A673 (cell line): ENCODE results near the gene MAP3K1. TPM values are rescaled to one million over a fixed set of nuclear protein-coding genes. Genes with fewer than 3 reads are reported as not detected.

ENCODE experiments used
- BruUV-seq: library from RNA; stranded (reverse); fragments of 400-500 nt; replicated peaks from 2 replicates; lab custom pipeline; 2021; lab: Mats Ljungman, UMichigan
- CTCF ChIA-PET: fragments of 300-600 bp; sonication (Branson Sonifier 250); formaldehyde crosslinking; loops from one replicate; lab custom pipeline; 2022; ENCODE audit warnings: antibody characterized with exemption; lab: Charles Lee
- POLR2A ChIA-PET: fragments of 300-600 bp; sonication (Branson Sonifier 250); formaldehyde crosslinking; loops from one replicate; lab custom pipeline; 2022; ENCODE audit warnings: antibody characterized with exemption; ENCODE audit not compliant: low non-redundant PET; lab: Charles Lee
- DNase-seq: peaks from one replicate; pipeline ENCODE4 v3.0.0-alpha.2; 2015; ENCODE audit warnings: low spot score
- H3K27ac ChIP-seq: fragments of 200-600 bp; sonication (generic); 2 replicates; pipeline ENCODE4 v1.5.1; 2016; ENCODE audit warnings: mixed run types, low read depth, mild to moderate bottlenecking, mixed read lengths, antibody characterized with exemption, low read length; ENCODE audit not compliant: poor library complexity, severe bottlenecking
- H3K27me3 ChIP-seq: fragments of 200-600 bp; sonication (generic); replicated peaks from 2 replicates; pipeline ENCODE4 v1.6.1; 2017; ENCODE audit warnings: mixed run types, low read depth, mild to moderate bottlenecking, mixed read lengths, antibody characterized with exemption, low read length; ENCODE audit not compliant: insufficient read depth, poor library complexity
- H3K36me3 ChIP-seq: fragments of 200-600 bp; sonication (generic); 2 replicates; pipeline ENCODE4 v1.6.1; 2016; ENCODE audit warnings: mixed run types, mild to moderate bottlenecking, mixed read lengths, antibody characterized with exemption, low read length; ENCODE audit not compliant: insufficient read depth, poor library complexity, severe bottlenecking
- H3K4me1 ChIP-seq: fragments of 200-600 bp; sonication (generic); 2 replicates; pipeline ENCODE4 v1.6.1; 2017; ENCODE audit warnings: mixed run types, mild to moderate bottlenecking, mixed read lengths, antibody characterized with exemption, low read length; ENCODE audit not compliant: insufficient read depth, poor library complexity, severe bottlenecking
- H3K4me3 ChIP-seq: fragments of 200-600 bp; sonication (generic); 2 replicates; pipeline ENCODE4 v1.5.1; 2016; ENCODE audit warnings: low read depth, mixed run types, mild to moderate bottlenecking, mixed read lengths, low read length; ENCODE audit not compliant: poor library complexity, severe bottlenecking
- H3K9me3 ChIP-seq: fragments of 200-600 bp; sonication (generic); 2 replicates; pipeline ENCODE4 v1.6.1; 2016; ENCODE audit warnings: mixed run types, low read depth, mild to moderate bottlenecking, mixed read lengths, antibody characterized with exemption, low read length; ENCODE audit not compliant: poor library complexity, severe bottlenecking
- CTCF ChIP-seq: fragments of 300-800, 200-600 bp; sonication (generic); conservative IDR thresholded peaks from 2 replicates; pipeline ENCODE4 v1.5.1; 2017; ENCODE audit warnings: low read depth, mild to moderate bottlenecking, antibody characterized with exemption, low read length, moderate library complexity, mixed read lengths
- EZH2 ChIP-seq: fragments of 200-600 bp; sonication (generic); IDR thresholded peaks from 2 replicates; pipeline ENCODE4 v1.6.1; 2017; ENCODE audit warnings: borderline replicate concordance, low read depth, mild to moderate bottlenecking, mixed read lengths, antibody characterized with exemption, low read length; ENCODE audit not compliant: poor library complexity, severe bottlenecking
- intact Hi-C: fragments of 100-400 bp; cut with micrococcal nuclease; formaldehyde crosslinking; loops from one replicate; pipeline ENCODE4 v1.10.0; 2022; ENCODE audit not compliant: unreplicated experiment
- total RNA-seq: library from RNA; stranded (reverse); gene quantifications from 2 replicates; pipeline ENCODE4 v1.2.3, GENCODE V29; 2021

MAP3K1 gene
- total RNA-seq, 1 experiment from 2014 or later = 7.2 TPM

GRCh38 chr5:56812110-56812509, 3.2 kb upstream of the MAP3K1 start:
- CTCF ChIA-PET = no interaction called here
- BruUV-seq = no TSS peak

GRCh38 chr5:56813302-56813701, 2.0 kb upstream of the MAP3K1 start:
- DNase-seq = no peak
- ChIA-PET CTCF (no interaction called here), POLR2A (no interaction called here)
- Histone ChIP-seq H3K4me1 (peaks cover 10% of the 10 kb centered on the region), H3K27ac (no peak overlapping the region), H3K36me3 (no peaks in the 10 kb centered on the region), H3K27me3 (no peaks in the 10 kb centered on the region), H3K9me3 (no peaks in the 10 kb centered on the region), H3K4me3 (no peak overlapping the region)
- no TSS peak for BruUV-seq
- TF ChIP-seq CTCF (no peak), EZH2 (no peak)
- intact Hi-C loops = no loop called here

More at GRCh38 chr5:56812110-56812509, 3.2 kb upstream of the MAP3K1 start:
- Histone ChIP-seq H3K36me3 (no peaks in the 10 kb centered on the region), H3K4me3 (no peak overlapping the region), H3K9me3 (no peaks in the 10 kb centered on the region), H3K27me3 (no peaks in the 10 kb centered on the region), H3K4me1 (peaks cover 4% of the 10 kb centered on the region), H3K27ac (no peak overlapping the region)
- intact Hi-C loops = no loop called here
- POLR2A ChIA-PET = no interaction called here
- TF ChIP-seq EZH2 (no peak), CTCF (no peak)
- no peak for DNase-seq

GRCh38 chr5:56814361-56814962, 887 bp upstream of the MAP3K1 start:
- intact Hi-C loops = no loop called here
- Histone ChIP-seq H3K4me1 (peaks cover 15% of the 10 kb centered on the region), H3K27ac (no peak overlapping the region), H3K4me3 (peak overlapping the region; percentile 92), H3K9me3 (no peaks in the 10 kb centered on the region), H3K27me3 (no peaks in the 10 kb centered on the region), H3K36me3 (no peaks in the 10 kb centered on the region)
- peak; percentile 29 for DNase-seq
- no TSS peak for BruUV-seq
- ChIA-PET CTCF (no interaction called here), POLR2A (no interaction called here)
- no peak for TF ChIP-seq EZH2
- no peak for TF ChIP-seq CTCF
